HepG2 (cell line): ENCODE measurements around the gene TCEAL3. TPM values are rescaled to one million over a fixed set of nuclear protein-coding genes. Genes with fewer than 3 reads are reported as not detected.

Experiments used
- ATAC-seq: fragments of 200-7000 bp; cut with Tn5 transposase; 3 replicates; pipeline ENCODE4 v1.9.1; 2020; ENCODE audit warnings: mild to moderate bottlenecking, moderate library complexity
- BruUV-seq: library from RNA; stranded (reverse); fragments of 400-500 nt; replicated peaks from 2 replicates; lab custom pipeline; 2021; lab: Mats Ljungman, UMichigan
- CTCF ChIA-PET: fragments of 300-600 bp; formaldehyde crosslinking; extraction: SDS; loops from one replicate; lab custom pipeline; 2021; ENCODE audit warnings: low total read pairs, inconsistent platforms, low intra/inter-chr PET ratio; lab: Yijun Ruan, JAX
- POLR2A ChIA-PET: fragments of 350-600 bp; sonication (Branson Sonifier 250); formaldehyde crosslinking; loops from one replicate; lab custom pipeline; 2020; ENCODE audit warnings: antibody characterized with exemption, inconsistent platforms; lab: Yijun Ruan, JAX
- DNase-seq: peaks from one replicate; pipeline ENCODE4 v3.0.0-alpha.2; 2015; ENCODE audit warnings: low spot score
- FAIRE-seq: peaks from 3 replicates; lab custom pipeline; 2011; peaks lifted over from hg19 to GRCh38; lab: Jason Lieb, UNC
- H2AFZ ChIP-seq: one replicate; pipeline ENCODE4 v1.6.1; 2011; ENCODE audit warnings: low read length, inconsistent platforms
- H3K27ac ChIP-seq: fragments of 300-600 bp; 3 replicates; pipeline ENCODE4 v1.8.0; 2011; ENCODE audit warnings: mixed run types, mild to moderate bottlenecking, mixed read lengths, low read length, inconsistent platforms; ENCODE audit not compliant: insufficient read depth; ENCODE audit errors: extremely low read length
- H3K27me3 ChIP-seq, 2 experiments: fragments of 200-600 bp in 1 of 2; 2 replicates in 1 of 2; 3 replicates in 1 of 2; pipeline versions ENCODE4 v1.6.0 to v1.8.0; 2011; ENCODE audit warnings: low read length in 2 of 2, mild to moderate bottlenecking in 2 of 2, moderate library complexity in 2 of 2, inconsistent platforms in 1 of 2; ENCODE audit not compliant: insufficient read depth in 2 of 2, control insufficient read depth in 1 of 2
- H3K36me3 ChIP-seq, 2 experiments: fragments of 200-600 bp in 1 of 2; replicated peaks in 1 of 2; 2 replicates in 1 of 2; 3 replicates in 1 of 2; pipeline versions ENCODE4 v1.5.1 to v1.8.0; 2011; ENCODE audit warnings: low read length in 2 of 2, inconsistent platforms in 1 of 2; ENCODE audit not compliant: insufficient read depth in 2 of 2, control insufficient read depth in 1 of 2
- H3K4me1 ChIP-seq: 2 replicates; pipeline ENCODE4 v1.5.1; 2012; ENCODE audit warnings: low read length, inconsistent platforms; ENCODE audit not compliant: insufficient read depth
- H3K4me2 ChIP-seq: 2 replicates; pipeline ENCODE4 v1.6.0; 2011; ENCODE audit warnings: low read depth, low read length, inconsistent platforms
- H3K4me3 ChIP-seq, 3 experiments: fragments of 200-600 bp in 1 of 3; sonication (generic), shearing (Covaris generic) in 1 of 3; replicated peaks in 1 of 3; 2 replicates each; pipeline ENCODE4 v1.5.1; 2011 to 2016; ENCODE audit warnings: low read length in 3 of 3, inconsistent platforms in 2 of 3, low read depth in 2 of 3, mild to moderate bottlenecking in 2 of 3, control low read depth in 1 of 3, mixed read lengths in 1 of 3; ENCODE audit not compliant: insufficient read depth in 1 of 3
- H3K79me2 ChIP-seq: one replicate; pipeline ENCODE4 v1.6.1; 2011; ENCODE audit warnings: low read length, inconsistent platforms; ENCODE audit not compliant: insufficient read depth
- H3K9ac ChIP-seq: 2 replicates; pipeline ENCODE4 v1.6.0; 2011; ENCODE audit warnings: mild to moderate bottlenecking, low read depth, low read length, inconsistent platforms; ENCODE audit not compliant: insufficient read depth
- H3K9me3 ChIP-seq: 2 replicates; pipeline ENCODE4 v1.5.1; 2012; ENCODE audit warnings: mild to moderate bottlenecking, low read length
- H4K20me1 ChIP-seq: 2 replicates; pipeline ENCODE4 v1.6.0; 2011; ENCODE audit warnings: inconsistent platforms, mild to moderate bottlenecking, low read length, moderate library complexity; ENCODE audit not compliant: insufficient read depth
- ELF4 ChIP-seq: sonication (generic); formaldehyde crosslinking; IDR thresholded peaks from 2 replicates; pipeline ENCODE4 v1.5.0; 2020; ENCODE audit warnings: missing genetic modification reagents, mild to moderate bottlenecking, moderate library complexity, borderline replicate concordance
- TBX3 ChIP-seq: fragments of 450-650 bp; IDR thresholded peaks from 2 replicates; pipeline ENCODE4 v1.6.1; 2017; ENCODE audit warnings: antibody characterized with exemption, mild to moderate bottlenecking, inconsistent platforms, borderline replicate concordance
- TMF1 ChIP-seq: sonication (generic); formaldehyde crosslinking; IDR thresholded peaks from 2 replicates; pipeline ENCODE4 v1.8.1; 2022; ENCODE audit warnings: low read depth, missing genetic modification reagents
- ZBTB25 ChIP-seq: IDR thresholded peaks from 2 replicates; pipeline ENCODE4 v1.6.1; 2018; ENCODE audit warnings: missing genetic modification reagents
- ZNF232 ChIP-seq: sonication (generic); formaldehyde crosslinking; IDR thresholded peaks from 2 replicates; pipeline ENCODE4 v1.4.0; 2020; ENCODE audit warnings: missing genetic modification reagents, borderline replicate concordance
- WGBS: methylation state at CpG from one replicate; pipeline ENCODE4 v1.1.6; 2017; ENCODE audit warnings: low lambda C conversion rate; 5-methylcytosine and 5-hydroxymethylcytosine counted together
- in situ Hi-C: cut with HindIII; loops from 2 replicates; pipeline ENCODE4 v1.10.0; 2017; ENCODE audit warnings: low pct_unique_long_range_greater_than_20kb; ENCODE audit not compliant: extremely low pct_ligation_motif_present
- intact Hi-C: fragments of 100-400 bp; cut with micrococcal nuclease; formaldehyde crosslinking; loops from one replicate; pipeline ENCODE4 v1.10.0; 2022; ENCODE audit not compliant: unreplicated experiment
- polyA plus RNA-seq, 8 experiments: library from polyadenylated mRNA; depleted of rRNA in 3 of 8; stranded (reverse) in 7 of 8; unstranded in 1 of 8; fragments of >200 nt; fragmentation: Illumina TruSeq in 4 of 8; extraction: Trizol in 4 of 8; gene quantifications; 2 replicates each; pipeline versions ENCODE4 v1.2.1 to v1.2.3, GENCODE V29; 2011 to 2016; ENCODE audit warnings: low read depth in 4 of 8, missing spikeins in 1 of 8, mixed read lengths in 1 of 8; ENCODE audit not compliant: insufficient read depth in 1 of 8
- total RNA-seq, 5 experiments: library from RNA; depleted of rRNA; stranded (reverse); fragments of >200 nt; fragmentation: Illumina TruSeq; extraction: Trizol; gene quantifications; 2 replicates each; pipeline ENCODE4 v1.2.3, GENCODE V29; 2016; ENCODE audit warnings: low read depth in 1 of 5
- TF ChIP-seq, protein P1 (sequence below): sonication (generic); formaldehyde crosslinking; IDR thresholded peaks from 2 replicates; pipeline ENCODE4 v1.5.0; 2020; ENCODE audit warnings: missing genetic modification reagents
- TF ChIP-seq, protein P2 (sequence below): sonication (generic); formaldehyde crosslinking; IDR thresholded peaks from 2 replicates; pipeline ENCODE4 v1.5.0; 2020; ENCODE audit warnings: mild to moderate bottlenecking, missing genetic modification reagents, borderline replicate concordance
- TF ChIP-seq, protein P3 (sequence below): sonication (generic); formaldehyde crosslinking; IDR thresholded peaks from 2 replicates; pipeline ENCODE4 v1.5.1; 2020; ENCODE audit warnings: missing genetic modification reagents, mild to moderate bottlenecking, borderline replicate concordance

The TCEAL3 gene
- total and polyA plus RNA-seq, 2 of the 13 experiments (the other 11 are each of a cell fraction or from before 2014, with no cell fraction given): 0.09 to 0.12 TPM

- POLR2A ChIA-PET: no interaction called here
- H3K9me3 ChIP-seq: no peaks in the 10 kb centered on the region
- H3K9ac ChIP-seq: no peak overlapping the region
- in situ Hi-C loops (no loop called here), intact Hi-C loops (no loop called here)
- H3K36me3 ChIP-seq: no peaks in the 10 kb centered on the region
- no peak for DNase-seq
- no peak for TF ChIP-seq TBX3
- TF ChIP-seq, protein P1, sequence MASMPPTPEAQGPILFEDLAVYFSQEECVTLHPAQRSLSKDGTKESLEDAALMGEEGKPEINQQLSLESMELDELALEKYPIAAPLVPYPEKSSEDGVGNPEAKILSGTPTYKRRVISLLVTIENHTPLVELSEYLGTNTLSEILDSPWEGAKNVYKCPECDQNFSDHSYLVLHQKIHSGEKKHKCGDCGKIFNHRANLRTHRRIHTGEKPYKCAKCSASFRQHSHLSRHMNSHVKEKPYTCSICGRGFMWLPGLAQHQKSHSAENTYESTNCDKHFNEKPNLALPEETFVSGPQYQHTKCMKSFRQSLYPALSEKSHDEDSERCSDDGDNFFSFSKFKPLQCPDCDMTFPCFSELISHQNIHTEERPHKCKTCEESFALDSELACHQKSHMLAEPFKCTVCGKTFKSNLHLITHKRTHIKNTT (CRISPR knock-in tag): no peak
- TF ChIP-seq ELF4 (CRISPR knock-in tag): no peak
- no peak for TF ChIP-seq ZNF232
- TF ChIP-seq, protein P2, sequence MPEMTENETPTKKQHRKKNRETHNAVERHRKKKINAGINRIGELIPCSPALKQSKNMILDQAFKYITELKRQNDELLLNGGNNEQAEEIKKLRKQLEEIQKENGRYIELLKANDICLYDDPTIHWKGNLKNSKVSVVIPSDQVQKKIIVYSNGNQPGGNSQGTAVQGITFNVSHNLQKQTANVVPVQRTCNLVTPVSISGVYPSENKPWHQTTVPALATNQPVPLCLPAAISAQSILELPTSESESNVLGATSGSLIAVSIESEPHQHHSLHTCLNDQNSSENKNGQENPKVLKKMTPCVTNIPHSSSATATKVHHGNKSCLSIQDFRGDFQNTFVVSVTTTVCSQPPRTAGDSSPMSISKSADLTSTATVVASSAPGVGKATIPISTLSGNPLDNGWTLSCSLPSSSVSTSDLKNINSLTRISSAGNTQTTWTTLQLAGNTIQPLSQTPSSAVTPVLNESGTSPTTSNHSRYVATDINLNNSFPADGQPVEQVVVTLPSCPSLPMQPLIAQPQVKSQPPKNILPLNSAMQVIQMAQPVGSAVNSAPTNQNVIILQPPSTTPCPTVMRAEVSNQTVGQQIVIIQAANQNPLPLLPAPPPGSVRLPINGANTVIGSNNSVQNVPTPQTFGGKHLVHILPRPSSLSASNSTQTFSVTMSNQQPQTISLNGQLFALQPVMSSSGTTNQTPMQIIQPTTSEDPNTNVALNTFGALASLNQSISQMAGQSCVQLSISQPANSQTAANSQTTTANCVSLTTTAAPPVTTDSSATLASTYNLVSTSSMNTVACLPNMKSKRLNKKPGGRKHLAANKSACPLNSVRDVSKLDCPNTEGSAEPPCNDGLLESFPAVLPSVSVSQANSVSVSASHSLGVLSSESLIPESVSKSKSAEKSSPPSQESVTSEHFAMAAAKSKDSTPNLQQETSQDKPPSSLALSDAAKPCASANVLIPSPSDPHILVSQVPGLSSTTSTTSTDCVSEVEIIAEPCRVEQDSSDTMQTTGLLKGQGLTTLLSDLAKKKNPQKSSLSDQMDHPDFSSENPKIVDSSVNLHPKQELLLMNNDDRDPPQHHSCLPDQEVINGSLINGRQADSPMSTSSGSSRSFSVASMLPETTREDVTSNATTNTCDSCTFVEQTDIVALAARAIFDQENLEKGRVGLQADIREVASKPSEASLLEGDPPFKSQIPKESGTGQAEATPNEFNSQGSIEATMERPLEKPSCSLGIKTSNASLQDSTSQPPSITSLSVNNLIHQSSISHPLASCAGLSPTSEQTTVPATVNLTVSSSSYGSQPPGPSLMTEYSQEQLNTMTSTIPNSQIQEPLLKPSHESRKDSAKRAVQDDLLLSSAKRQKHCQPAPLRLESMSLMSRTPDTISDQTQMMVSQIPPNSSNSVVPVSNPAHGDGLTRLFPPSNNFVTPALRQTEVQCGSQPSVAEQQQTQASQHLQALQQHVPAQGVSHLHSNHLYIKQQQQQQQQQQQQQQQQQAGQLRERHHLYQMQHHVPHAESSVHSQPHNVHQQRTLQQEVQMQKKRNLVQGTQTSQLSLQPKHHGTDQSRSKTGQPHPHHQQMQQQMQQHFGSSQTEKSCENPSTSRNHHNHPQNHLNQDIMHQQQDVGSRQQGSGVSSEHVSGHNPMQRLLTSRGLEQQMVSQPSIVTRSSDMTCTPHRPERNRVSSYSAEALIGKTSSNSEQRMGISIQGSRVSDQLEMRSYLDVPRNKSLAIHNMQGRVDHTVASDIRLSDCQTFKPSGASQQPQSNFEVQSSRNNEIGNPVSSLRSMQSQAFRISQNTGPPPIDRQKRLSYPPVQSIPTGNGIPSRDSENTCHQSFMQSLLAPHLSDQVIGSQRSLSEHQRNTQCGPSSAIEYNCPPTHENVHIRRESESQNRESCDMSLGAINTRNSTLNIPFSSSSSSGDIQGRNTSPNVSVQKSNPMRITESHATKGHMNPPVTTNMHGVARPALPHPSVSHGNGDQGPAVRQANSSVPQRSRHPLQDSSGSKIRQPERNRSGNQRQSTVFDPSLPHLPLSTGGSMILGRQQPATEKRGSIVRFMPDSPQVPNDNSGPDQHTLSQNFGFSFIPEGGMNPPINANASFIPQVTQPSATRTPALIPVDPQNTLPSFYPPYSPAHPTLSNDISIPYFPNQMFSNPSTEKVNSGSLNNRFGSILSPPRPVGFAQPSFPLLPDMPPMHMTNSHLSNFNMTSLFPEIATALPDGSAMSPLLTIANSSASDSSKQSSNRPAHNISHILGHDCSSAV (CRISPR knock-in tag): no peak
- TF ChIP-seq, protein P3, sequence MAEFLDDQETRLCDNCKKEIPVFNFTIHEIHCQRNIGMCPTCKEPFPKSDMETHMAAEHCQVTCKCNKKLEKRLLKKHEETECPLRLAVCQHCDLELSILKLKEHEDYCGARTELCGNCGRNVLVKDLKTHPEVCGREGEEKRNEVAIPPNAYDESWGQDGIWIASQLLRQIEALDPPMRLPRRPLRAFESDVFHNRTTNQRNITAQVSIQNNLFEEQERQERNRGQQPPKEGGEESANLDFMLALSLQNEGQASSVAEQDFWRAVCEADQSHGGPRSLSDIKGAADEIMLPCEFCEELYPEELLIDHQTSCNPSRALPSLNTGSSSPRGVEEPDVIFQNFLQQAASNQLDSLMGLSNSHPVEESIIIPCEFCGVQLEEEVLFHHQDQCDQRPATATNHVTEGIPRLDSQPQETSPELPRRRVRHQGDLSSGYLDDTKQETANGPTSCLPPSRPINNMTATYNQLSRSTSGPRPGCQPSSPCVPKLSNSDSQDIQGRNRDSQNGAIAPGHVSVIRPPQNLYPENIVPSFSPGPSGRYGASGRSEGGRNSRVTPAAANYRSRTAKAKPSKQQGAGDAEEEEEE (CRISPR knock-in tag): no peak
- no peak for TF ChIP-seq TMF1
- TF ChIP-seq ZBTB25 (CRISPR knock-in tag): no peak
- no peak for ATAC-seq
- FAIRE-seq: no peak
- H2AFZ ChIP-seq: no peak overlapping the region
- no peak overlapping the region for H3K4me2 ChIP-seq
- CTCF ChIA-PET: no interaction called here
- H3K4me1 ChIP-seq: no peaks in the 10 kb centered on the region
- H4K20me1 ChIP-seq: no peaks in the 10 kb centered on the region
- BruUV-seq: no TSS peak
- no CpG with 5 or more reads among the region's 1 CpG for WGBS
- H3K4me3 ChIP-seq: no peak overlapping the region
- no peak overlapping the region for H3K27ac ChIP-seq
- no peaks in the 10 kb centered on the region for H3K79me2 ChIP-seq
- H3K27me3 ChIP-seq: no peaks in the 10 kb centered on the region
Measured at GRCh38 chrX:103573202-103573601, 34.6 kb upstream of the TCEAL3 start.
